Neutrophil (primary cell): ENCODE results near the gene ACKR1.

ENCODE experiments used
- H3K27ac ChIP-seq: fragments of 200-600 bp; sonication (generic); 2 replicates; pipeline ENCODE4 v1.5.1; 2016; ENCODE audit warnings: mild to moderate bottlenecking, moderate library complexity
- H3K27me3 ChIP-seq: fragments of 200-600 bp; sonication (generic); 2 replicates; pipeline ENCODE4 v1.6.0; 2016; ENCODE audit warnings: mild to moderate bottlenecking
- H3K36me3 ChIP-seq: fragments of 200-600 bp; sonication (generic); 2 replicates; pipeline ENCODE4 v1.5.1; 2017
- H3K4me1 ChIP-seq, 2 experiments: fragments of 200-600 bp in 1 of 2; sonication (generic) in 1 of 2; 1 replicate in 1 of 2; 2 replicates in 1 of 2; pipeline versions ENCODE4 v1.5.1 to v1.6.1; 2013 to 2016; ENCODE audit warnings: low read depth in 1 of 2, low read length in 1 of 2, mild to moderate bottlenecking in 1 of 2, moderate library complexity in 1 of 2; ENCODE audit not compliant: control insufficient read depth in 1 of 2, insufficient read depth in 1 of 2
- H3K4me3 ChIP-seq, 2 experiments: fragments of 200-600 bp in 1 of 2; sonication (generic) in 1 of 2; 1 replicate in 1 of 2; 2 replicates in 1 of 2; pipeline ENCODE4 v1.5.1; 2013 to 2016; ENCODE audit warnings: low read depth in 1 of 2, low read length in 1 of 2, mild to moderate bottlenecking in 1 of 2, moderate library complexity in 1 of 2
- H3K9me3 ChIP-seq: fragments of 200-600 bp; sonication (generic); 2 replicates; pipeline ENCODE4 v1.5.1; 2016
- CTCF ChIP-seq: fragments of 200-600 bp; sonication (generic); IDR thresholded peaks from 2 replicates; pipeline ENCODE4 v1.5.1; 2016; ENCODE audit warnings: antibody characterized with exemption

ACKR1 gene

DNA sequence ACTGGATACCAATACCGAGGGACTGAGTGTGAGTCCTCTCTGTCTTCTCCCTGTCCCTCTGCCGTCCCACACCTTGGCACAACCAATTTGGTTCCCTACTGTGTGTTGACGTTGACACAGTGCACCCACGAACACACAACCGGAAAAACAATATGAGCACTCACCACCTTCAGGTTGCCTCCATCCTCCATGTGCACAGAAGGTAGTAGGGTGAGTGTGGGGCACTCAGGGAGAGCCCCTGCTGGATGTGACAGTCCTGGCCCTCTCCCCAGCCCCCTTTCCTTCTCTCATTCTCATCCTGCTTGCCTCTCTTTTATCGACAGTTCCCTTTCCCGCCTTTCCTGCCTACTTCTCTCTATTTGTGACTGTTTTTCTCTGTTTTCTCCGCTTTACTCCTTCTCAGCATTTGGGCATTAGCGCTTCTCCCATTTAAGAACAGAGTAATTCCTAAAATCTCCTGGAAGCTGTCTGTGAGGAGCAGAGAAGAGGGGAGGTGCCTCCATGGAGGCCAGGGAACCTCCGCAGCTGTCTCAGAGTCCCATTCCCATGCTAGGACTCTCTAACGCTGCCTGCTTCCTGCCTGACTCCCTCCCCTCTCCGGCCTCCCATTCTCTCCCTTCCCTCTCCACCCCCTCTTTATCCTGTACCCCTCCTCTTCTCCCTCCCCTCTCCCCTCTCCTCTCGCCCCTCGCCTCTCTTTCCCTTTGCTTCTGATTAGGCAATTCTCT lies 16.9 kb upstream of the ACKR1 start:
- no peaks in the 10 kb centered on the region for H3K36me3 ChIP-seq
- no peak overlapping the region for H3K4me3 ChIP-seq
- H3K27me3 ChIP-seq, result peaks cover 94% of the 10 kb centered on the region
- no peak for TF ChIP-seq CTCF
- H3K9me3 ChIP-seq, result no peaks in the 10 kb centered on the region
- no peak overlapping the region for H3K27ac ChIP-seq
- H3K4me1 ChIP-seq, result no peaks in the 10 kb centered on the region

- Histone ChIP-seq H3K4me3 (no peak overlapping the region), H3K27me3 (peaks cover 88% of the 10 kb centered on the region)
- no peak for TF ChIP-seq CTCF
These were observed 16.3 kb upstream of the ACKR1 start for GRCh38 chr1:159188375-159188788.

DNA sequence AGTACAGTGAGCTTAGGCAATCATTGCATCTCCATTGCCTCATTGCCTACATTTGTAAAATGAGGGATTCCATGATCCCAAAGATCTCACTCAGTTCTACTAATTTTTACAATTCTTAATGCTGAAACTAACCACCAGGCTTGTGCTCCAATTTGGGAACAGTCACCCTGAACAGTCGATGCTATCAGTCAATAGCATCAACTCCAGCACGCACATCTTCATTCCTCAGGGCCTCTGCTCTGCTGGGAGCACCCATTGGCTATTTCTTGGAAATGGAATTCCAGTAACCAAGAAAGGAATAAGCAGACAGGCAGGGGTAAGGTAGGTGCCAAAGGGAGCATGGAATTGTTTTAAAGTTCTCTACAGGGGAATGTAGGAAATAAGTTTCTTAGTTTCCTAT lies 14.2 kb upstream of the ACKR1 start:
- Histone ChIP-seq H3K27ac (no peak overlapping the region), H3K9me3 (no peaks in the 10 kb centered on the region), H3K27me3 (peaks cover 68% of the 10 kb centered on the region), H3K4me3 (no peak overlapping the region), H3K36me3 (no peaks in the 10 kb centered on the region), H3K4me1 (no peaks in the 10 kb centered on the region)
- TF ChIP-seq CTCF, result no peak

More at GRCh38 chr1:159188375-159188788, 16.3 kb upstream of the ACKR1 start:
- H3K9me3 ChIP-seq, result no peaks in the 10 kb centered on the region
- H3K27ac ChIP-seq, result no peak overlapping the region
- no peaks in the 10 kb centered on the region for H3K4me1 ChIP-seq
- no peaks in the 10 kb centered on the region for H3K36me3 ChIP-seq

DNA sequence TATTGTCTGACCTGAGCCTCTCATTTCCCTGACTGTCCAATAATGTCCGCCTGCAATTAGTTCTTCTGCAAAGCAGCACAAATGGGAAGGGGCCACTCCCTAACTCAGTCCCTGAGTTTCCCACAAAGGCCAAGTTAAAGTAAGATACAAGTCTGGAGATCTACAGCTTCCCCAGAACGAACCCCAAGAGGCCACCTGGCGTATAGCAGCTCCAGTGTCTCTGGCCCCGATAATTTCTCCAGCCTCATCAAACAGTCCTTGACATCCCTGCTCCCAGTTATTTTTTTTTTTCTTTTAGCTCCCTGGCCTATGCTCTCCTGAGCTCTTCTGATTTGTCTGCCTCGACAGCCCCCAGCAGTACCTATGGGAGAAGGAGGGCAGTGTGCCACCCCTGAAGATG lies 8.1 kb upstream of the ACKR1 start:
- TF ChIP-seq CTCF, result no peak
- H3K9me3 ChIP-seq, result no peaks in the 10 kb centered on the region
- no peaks in the 10 kb centered on the region for H3K36me3 ChIP-seq
- peaks cover 27% of the 10 kb centered on the region for H3K27me3 ChIP-seq
- H3K27ac ChIP-seq, result no peak overlapping the region
- H3K4me1 ChIP-seq, result peaks cover 5 to 9% of the 10 kb centered on the region in 2 experiments
- H3K4me3 ChIP-seq, result no peak overlapping the region

DNA sequence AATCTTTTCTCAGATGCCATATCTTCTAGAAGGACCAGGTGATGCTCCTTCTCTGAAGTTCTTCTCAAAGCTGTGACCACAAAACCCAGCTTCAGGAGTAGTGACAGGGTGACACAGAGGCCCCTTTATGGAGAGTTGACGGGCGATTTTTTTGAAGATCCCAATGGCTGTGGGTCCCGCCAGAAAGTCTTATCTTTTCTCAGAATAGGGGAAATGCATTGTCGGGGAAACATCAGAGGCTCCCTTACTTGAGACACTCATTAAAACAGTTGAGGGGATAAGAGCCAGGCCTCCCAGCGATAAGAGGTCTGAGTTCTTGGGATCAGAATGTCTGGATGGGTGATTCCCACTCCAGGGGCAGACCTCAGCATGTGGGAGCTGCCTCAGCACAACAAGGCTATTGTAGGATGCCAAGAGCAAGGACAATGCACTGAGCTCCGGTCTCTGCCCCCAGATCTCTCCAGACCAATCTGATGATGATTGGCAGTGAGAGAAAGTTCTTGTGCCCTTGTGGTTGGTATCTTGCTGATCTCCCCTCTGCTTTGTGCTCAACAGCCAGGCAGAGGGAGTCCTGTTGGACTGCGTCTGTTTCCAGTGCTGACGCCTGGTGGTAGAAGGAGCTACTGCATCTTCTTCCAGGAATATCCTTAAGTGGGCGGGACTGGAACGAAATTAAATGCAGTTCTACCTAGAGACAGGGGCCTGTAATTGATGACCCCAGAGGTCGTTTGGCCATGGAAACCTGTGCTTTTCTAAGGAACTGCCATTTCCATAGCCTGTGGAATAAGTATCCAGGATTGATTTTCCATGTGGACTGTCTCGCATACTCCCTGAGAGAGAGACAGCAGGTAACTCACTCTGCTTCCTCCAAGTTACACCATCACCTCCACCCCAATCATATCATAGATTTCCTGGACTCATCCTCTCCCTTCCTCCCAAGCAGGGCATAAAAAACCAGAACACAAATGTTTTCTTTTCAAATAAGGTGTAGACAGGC lies 6.8 kb upstream of the ACKR1 start:
- Histone ChIP-seq H3K36me3 (no peaks in the 10 kb centered on the region), H3K9me3 (no peaks in the 10 kb centered on the region), H3K4me3 (no peak overlapping the region), H3K4me1 (peaks cover 10 to 14% of the 10 kb centered on the region in 2 experiments), H3K27me3 (peaks cover 22% of the 10 kb centered on the region), H3K27ac (no peak overlapping the region)
- peak; percentile 28 for TF ChIP-seq CTCF
